Fibroblast of villous mesenchyme (primary cell): ENCODE data around the gene PDE4D. TPM values are rescaled to one million over a fixed set of nuclear protein-coding genes. Genes with fewer than 3 reads are reported as not detected.

Experiments used
- DNase-seq: peaks from one replicate; pipeline ENCODE4 v3.0.0-alpha.2; 2010; ENCODE audit warnings: low read depth
- H3K4me3 ChIP-seq: 2 replicates; pipeline ENCODE4 v1.5.1; 2011; ENCODE audit warnings: low read depth, mild to moderate bottlenecking, low read length
- CTCF ChIP-seq: IDR thresholded peaks from 2 replicates; pipeline ENCODE4 v1.5.1; 2012; ENCODE audit warnings: low read depth, mild to moderate bottlenecking, low read length; ENCODE audit not compliant: insufficient read depth
- total RNA-seq: library from RNA; depleted of rRNA; stranded (reverse); fragments of >200 nt; gene quantifications from 2 replicates; pipeline ENCODE4 v1.2.3, GENCODE V29; 2012

The PDE4D gene
- total RNA-seq, 1 donor, result 6.0 TPM

DNA sequence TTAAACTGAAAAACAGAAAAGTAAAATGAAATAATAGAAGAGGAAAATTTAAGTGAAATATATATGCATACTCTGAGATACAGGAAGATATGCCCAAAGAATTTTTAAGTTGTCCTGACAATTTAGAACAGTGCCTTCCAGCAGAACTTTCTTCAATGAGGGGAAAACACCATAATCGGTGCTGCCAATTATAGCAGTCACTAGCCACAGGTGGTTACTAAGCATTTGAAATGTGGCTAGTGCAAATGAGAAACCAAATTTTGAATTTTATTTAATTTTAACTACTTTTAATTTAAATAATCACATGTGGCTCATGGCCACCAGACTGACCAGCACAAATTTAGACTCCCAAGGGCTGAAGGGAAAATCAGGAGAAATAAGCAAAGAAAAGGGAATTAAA lies 900.1 kb downstream of the PDE4D start:
- H3K4me3 ChIP-seq, result no peak overlapping the region
- DNase-seq, result no peak
- TF ChIP-seq CTCF, result no peak

DNA sequence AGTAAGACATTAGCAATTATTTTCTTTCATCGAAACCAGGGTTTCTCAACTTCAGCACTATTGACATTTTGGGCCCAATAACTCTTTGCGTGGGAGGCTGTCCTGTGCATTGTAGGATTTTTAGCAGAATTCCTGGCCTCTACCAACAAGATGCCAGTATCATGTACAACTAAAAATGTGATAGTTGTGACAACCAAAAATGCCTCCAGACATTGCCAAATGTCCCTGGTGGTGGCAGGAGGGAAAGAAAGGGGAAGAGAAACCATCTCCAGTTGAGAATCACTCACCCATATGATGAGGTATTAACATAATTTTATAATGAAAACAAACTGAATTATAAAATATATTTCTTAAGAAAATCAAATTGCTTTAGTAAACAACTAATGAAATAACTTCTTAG lies 904.6 kb downstream of the PDE4D start:
- DNase-seq, result no peak
- H3K4me3 ChIP-seq, result no peak overlapping the region
- no peak for TF ChIP-seq CTCF

DNA sequence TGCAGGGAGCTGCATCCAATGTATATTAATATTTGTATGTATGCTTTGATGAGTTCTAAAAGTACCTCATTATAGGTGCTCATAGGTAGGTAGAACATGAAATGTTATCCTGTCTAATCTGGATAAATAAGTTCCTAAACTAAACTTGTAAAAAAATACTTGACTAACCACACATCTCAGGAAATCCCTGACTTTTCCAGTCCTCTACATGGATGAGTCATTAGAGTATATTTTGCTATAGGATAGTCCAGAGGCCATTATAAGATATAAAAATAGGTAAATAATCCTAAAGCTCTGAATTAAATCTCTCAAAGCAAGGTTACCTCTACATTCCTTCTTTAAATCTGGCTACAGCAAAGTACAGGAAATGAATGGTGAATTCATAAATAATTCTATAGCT lies 906.3 kb downstream of the PDE4D start:
- DNase-seq, result no peak
- no peak overlapping the region for H3K4me3 ChIP-seq
- TF ChIP-seq CTCF, result no peak

DNA sequence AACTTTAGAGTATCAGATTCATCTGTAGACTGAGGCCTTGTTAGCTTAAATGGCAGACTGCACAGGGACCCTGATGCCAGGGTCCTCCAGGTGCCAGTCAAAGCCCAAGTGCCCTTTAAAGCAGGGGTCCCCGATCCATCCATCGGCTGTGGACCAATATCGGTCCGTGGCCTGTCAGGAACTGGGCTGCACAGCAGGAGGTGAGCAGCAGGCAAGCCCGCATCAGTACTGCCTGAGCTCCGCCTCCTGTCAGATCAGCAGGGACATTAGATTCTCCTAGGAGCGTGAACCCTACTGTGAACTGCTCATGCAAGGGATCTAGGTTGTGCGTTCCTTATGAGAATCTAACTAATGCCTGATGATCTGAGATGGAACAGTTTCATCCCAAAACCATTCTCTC lies 907.2 kb downstream of the PDE4D start:
- H3K4me3 ChIP-seq, result no peak overlapping the region

GRCh38 chr5:58985759-58986158 lies 907.8 kb downstream of the PDE4D start:
- no peak for DNase-seq
- no peak overlapping the region for H3K4me3 ChIP-seq
- TF ChIP-seq CTCF, result no peak

More for the DNA sequence above, 907.2 kb downstream of the PDE4D start:
- TF ChIP-seq CTCF, result no peak
- no peak for DNase-seq

DNA sequence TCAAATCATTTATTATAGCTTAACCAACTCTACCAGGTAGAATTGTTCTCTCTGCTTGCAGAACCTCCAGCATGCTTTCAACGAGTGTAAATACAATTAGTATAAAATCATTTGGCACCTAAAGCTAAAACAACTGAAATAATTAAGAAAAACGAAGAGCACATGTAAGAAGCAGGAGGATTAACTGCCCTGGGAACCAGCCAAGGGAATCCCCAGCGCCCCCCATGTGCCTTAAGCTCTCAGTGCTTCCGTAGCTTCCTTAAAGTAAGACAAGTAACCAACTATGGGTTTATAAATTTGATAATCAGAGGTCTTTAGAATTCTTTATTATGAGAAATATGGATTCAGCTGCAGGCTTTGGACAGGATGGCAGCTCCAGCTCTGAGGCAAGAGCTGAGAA lies 908.2 kb downstream of the PDE4D start:
- no peak for DNase-seq
- H3K4me3 ChIP-seq, result no peak overlapping the region
- no peak for TF ChIP-seq CTCF

GRCh38 chr5:58983526-58984452 lies 909.7 kb downstream of the PDE4D start:
- no peak for TF ChIP-seq CTCF
- DNase-seq, result peak; percentile 25

More at GRCh38 chr5:58983526-58984452, 909.7 kb downstream of the PDE4D start:
- no peak overlapping the region for H3K4me3 ChIP-seq
